ENCODE data around the gene MBNL2.

Gene MBNL2

DNA sequence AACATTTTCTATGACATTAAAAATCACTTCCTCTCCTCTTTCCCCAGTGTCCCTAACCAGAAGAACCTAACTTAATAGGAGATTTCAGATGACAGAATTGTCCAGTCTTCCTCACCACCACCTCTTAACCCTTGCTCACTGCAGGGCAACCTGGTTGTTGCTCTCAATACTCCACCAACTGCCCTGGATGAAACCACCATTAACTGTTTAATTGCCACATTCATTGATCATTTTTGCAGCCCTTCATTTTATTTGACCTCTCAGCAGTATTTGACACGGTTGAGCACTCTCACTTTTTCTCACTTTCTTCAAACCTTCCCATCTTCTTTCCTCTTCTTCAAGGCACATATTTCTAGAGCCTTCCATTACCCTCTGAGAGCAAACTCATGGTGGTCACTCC is 84.0 kb downstream of the MBNL2 start:
- DNase-seq = no peak

DNA sequence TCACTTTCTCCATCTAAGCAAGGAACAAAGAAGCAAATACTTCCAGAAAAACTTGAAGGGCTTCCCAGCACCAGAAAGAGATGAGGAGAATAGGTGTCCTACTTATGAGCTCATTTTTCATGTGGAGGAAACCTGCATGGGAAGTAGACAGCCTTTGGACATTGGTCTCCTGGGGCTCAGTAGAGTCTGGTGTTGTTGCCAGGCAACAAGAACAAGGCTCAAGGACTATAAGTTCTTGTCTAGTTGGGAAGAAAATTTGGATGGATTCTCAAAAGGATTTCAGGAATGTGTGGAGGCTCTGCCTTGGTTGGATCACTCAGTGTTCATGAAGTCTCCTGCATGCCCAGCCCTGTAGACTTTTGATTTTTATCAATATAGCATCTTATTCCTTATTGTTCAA is 84.5 kb downstream of the MBNL2 start:
- DNase-seq = no peak

DNA sequence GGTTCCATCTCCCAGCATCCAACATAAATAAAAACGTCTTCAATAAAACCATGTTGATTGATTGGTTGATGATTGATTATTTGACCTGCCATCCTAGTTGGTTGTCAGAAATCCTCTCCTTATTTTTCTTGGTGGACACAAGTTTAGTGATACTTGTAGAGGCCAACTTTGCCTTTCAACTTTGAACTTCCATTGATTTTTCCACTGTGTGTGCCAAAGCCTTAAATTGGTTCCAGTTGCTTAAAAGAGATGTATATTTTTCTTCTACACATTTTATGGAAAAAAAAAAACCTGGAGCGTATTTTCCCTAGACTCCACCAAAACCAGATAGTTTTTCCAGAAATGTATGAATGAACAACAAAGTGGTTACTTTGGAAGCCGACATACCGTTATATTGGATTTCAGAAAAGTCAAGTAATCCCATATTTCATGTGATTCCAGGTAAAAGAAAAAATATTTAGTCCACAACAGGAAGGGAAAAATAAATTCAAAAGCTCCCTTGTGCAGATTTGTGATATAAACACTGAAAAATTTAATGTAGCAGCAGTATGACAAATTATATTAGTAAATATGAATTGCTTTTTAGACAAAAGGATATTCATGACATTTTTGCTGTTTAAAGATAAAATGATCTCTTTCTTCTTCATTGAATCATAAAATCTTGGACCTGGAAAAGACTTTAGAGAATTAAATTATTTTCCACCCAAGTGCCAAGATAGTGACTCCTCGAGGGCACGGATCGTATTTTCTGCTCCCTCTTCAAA is 85.2 kb downstream of the MBNL2 start:
- no peak for DNase-seq

DNA sequence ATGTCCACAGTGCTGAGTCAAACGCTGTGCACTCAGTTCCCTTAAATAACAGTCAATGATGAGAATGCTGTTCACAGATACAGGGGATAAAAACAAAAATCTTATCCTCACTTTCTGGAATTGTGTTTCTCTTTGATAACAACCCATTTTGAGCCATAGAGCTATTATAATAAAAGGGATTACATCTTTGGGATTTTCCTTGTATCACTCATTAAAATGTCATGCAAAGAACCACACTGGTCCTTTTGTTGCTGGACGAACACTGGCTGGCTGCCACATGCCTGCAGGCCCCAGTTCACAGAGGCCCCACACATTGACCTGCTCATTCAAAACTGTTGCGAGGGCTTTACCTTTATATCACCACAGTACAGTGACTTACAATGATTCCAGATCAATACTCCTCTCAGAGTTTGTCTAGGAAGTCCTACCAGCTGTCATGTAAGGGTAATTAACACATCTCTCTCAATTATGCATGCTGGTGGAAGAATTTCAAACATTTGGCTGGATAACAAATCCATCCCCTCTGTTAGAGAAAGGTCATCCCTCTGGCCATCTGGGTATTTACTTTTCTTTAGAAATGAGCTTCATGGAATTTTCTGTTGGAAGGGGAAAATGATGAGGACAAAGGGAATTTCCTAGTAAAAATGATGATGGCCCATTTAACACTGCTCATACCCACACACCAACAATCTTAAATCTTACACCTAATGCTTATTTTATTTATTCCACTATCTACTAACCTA is 85.9 kb downstream of the MBNL2 start:
- DNase-seq = no peak

DNA sequence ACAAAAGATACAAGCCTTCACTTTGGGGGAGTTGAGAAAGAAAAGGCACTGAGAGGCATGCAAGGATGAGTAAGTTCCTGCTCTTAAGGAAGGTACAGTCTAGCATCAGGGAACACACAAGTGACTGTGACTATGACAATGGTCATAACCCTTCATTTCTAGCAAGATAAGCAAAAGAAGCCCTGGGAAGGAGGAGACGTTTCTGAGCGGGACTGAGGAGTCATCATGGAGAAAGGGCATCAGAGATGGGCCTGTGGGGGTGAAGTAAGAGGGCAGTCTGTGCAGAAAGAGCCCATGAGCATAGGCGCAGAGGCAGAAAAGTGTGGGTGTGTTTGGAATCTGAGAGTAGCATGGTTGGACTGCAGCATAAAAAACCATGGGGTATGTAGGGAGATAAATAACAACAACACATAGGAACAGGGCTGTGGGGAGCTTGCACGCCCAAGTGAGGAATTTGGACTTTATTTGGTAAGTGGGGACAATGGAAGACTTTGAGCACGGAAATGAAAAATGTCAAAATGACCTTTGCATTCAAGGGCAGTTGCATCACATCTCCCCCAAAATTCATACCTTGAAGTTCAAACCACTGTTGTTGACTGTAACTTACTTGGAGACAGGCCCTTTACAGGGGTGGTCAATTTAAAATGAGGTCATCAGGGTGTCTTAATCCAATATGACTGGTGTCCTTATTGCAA is 86.7 kb downstream of the MBNL2 start:
- DNase-seq = no peak

DNA sequence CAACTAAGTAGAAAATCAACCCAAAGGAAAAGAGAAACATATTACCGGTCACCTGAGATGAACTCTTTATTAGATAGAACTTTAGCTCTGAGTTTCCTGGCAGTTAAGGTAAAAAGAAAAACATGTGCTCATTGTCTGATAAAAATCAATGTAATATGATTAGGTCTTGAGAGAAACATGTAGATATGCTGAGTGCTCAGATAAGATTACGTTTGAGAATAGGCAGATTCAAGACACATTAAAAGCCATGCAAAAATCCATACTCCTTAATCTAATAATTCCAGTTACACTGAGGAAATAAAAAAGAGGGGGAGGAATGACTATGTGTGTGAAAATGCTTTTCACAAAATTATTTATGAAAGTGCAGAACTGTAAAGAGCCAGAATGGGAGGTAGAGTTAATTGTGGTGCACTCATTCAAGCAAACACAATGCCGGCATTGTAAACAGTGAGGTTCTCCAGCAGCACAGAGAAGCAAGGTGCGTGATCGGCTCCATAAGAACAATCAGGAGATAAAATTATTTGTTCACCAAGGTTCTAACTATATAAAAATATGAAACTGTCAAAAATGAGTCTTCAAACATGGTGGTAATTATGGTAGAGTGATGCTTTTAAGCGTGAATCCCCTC is 88.8 kb downstream of the MBNL2 start:
- DNase-seq = no peak

DNA sequence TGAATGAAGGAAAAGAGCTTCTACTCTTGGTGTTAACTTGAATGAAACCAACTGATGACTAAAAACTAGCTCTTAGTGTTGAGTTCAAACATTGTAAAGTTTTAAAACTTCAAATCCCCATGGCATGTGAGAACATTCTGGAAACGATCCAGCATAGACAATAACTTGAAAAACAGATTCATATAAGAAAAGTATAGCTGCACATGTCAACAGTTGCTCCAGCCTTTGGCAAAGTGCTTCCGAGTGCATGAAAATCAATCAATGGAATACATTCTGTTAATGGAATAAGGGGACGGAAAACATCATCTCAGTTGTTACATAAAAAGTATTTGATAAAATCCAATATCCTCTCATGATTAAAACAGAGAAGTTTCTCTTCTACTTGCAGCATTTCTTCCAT is 89.8 kb downstream of the MBNL2 start:
- no peak for DNase-seq

DNA sequence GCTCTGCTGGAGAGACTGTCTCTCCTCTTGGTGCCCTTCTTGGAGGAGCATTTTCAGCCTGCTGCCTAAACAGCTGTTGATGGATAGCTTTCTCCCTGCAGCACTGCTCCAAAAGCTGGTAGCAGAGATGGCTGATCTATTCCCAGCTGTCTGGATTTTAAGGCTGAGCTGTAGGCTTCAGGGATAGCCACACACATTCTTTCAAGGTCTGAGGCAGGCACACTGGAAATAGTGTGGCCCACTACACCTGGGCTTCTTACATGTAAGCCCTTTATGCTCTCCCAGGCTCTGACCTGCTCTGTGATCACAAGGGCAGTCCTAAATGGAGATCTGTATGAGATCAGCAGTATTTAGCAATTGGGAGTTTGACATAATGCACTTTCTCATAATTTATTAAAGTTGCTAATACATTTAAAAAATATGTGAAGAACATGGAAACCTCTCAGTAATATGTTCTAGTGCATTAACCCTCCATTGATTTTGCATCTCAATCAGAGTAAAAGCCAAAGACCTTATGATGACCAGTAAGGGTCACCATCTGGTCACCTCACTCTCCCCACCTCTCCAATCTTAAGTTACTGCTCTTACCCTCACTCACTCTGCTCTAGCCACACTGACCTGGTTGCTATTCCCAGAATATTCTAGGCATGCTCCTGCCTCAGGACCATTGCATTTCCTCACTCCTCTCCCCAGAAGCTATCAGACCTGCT is 91.6 kb downstream of the MBNL2 start:
- DNase-seq = no peak

DNA sequence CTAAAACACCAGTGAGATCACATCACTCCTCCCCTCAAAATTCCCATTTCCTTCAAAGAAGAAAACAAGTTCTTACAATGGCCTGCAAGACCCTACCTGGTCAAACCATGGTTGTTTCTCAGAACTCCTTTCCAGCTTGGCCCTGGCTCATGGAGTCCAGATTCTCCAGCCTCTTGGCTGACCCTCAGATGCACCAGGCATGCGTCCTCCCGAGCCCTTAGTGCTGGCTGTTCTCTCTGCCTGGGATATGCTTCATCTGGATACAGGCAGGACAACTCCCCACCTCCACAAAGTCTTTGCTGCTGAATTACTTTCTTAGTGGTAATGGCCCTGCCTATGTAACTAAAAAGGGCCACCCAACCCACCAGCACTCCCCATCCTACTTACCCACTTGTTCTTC is 94.3 kb downstream of the MBNL2 start:
- DNase-seq = no peak

DNA sequence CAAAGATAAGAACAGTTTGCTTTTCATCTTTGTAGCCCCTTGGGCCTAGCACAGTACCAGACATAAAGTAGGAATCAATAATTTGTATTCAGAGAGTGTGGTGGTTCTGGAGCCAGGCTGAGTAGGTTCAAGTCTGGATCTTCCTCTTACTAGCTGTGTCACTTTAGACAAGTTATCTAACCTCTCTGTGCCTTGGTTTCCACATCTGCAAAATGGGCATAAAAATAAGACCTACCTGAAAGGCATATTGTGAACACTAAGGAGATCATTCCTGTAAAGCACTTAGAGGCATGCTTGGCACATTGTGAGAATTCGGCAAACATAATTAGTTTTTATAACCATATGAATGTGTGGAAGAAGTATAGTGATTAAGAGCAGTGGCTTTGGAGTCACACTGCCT is 95.8 kb downstream of the MBNL2 start:
- DNase-seq = no peak

DNA sequence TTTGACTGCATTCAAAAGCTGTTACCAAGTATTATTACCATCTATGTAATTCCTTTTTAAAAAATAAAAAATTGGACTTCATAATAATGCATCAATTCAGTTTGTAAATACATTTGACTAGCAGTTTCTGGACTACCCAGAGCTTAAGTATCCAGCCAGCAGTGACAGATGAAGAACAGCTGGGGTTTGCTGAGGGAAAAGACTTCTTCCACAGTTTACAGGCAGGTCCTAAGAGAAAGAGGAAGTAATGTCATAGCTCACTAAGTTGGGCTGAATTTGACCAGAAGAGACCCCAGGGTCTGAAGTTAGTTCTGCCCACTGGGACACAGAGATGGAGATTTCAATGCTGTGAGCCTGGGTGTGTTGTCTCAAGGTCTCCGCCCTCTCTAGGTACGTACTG is 96.4 kb downstream of the MBNL2 start:
- no peak for DNase-seq

DNA sequence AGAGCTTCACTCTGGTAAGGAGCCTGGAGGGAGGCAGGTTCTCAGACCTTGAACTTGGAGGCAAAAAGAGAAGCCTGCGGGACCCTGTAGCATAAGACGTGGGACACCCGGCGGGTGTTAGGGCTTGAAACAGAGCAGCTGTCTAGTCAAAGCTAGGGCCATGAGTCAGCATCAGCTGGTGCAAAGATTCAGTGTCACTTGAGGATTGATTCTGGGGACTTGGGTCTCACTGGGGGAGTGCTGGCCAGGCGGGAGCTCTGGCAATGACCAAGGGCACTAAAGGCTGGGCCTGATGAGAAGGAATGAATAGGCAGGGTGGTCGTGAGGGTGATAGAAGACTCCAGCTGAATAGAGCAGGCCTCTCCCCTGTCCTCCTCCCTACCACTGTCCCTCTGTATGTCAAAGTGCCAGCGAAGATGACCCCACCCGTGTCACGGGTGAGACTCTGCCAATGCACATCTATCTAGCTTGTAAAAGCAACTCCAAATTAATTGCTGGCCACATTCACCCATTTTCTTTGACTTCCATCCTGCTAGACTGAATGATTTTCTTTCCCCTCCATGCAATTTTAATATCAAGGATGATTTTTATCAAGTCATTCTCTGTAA is 97.1 kb downstream of the MBNL2 start:
- no peak for DNase-seq

DNA sequence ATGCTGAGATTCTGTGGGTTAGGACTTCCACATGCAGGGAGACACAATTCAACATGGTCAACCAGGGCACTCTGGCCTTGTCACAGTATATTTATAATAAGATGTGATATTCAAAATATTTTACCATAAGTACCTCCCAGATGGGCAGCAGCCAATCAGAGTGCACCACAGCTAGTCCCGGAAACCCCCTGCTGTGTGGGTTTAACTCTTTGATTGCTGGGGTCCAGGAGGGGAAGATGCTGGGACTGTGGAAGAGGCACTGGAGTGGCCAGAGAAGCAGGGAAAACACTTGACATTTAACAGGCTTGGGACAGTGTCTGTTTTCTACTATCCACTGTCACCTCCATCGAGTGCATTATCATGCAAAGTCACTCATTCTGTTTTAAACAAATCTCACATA is 99.0 kb downstream of the MBNL2 start:
- DNase-seq = no peak

DNA sequence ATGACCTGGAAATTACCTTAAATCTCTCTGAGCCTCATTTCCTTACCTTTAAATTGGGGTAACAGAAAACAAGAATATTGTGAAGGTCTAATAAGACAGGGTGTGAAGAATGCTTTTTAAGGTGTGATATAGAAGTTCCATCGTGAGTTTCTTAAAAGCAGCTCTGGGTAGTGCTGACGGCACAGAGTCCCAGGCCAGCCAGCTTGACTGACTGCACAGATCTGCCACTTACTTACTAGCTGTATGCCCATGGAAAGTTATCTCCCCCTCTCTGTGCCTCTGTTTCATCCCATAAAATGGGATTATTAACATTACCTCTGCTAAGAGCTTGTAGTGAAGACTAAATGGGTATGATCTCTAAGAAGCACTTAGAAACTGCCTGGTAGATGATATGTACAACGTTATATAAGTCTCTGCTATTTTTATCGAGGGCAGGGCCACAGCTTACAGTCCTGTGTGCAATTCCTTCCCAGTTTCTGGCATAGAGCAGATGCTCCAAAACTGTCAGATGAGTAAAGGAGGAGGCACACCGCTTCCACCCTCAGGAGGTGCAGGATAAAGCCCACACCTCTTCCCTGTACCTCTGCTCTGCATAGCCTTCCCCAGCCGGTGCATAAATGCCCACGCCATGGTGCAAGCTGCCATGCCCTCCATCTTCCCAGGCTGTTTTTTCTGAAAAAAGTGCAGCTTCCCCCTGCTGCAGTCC is 99.6 kb downstream of the MBNL2 start:
- DNase-seq = no peak

DNA sequence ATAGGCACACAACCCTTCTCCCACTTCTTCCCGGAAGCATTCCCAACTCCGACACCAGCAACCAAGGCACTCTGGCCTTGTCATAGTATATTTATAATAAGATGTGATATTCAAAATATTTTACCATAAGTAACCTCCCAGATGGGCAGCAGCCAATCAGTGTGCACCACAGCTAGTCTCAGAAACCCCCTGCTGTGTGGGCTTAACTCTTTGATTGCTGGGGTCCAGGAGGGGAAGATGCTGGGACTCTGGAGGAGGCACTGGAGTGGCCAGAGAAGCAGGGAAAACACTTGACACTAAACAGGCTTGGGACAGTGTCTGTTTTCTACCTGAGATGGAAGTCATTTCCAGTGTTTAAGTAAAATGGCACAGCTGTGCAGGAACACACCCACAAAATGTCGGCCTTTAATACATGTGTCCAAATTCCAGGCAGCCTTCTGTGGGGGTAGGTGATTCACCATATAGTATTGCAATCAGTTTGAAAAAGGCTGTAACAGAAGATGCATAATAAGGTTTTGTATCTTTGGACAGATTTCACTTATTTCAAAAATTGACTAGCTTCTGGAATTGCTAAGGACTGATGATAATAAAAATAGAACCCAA is 100.7 kb downstream of the MBNL2 start:
- DNase-seq = no peak

DNA sequence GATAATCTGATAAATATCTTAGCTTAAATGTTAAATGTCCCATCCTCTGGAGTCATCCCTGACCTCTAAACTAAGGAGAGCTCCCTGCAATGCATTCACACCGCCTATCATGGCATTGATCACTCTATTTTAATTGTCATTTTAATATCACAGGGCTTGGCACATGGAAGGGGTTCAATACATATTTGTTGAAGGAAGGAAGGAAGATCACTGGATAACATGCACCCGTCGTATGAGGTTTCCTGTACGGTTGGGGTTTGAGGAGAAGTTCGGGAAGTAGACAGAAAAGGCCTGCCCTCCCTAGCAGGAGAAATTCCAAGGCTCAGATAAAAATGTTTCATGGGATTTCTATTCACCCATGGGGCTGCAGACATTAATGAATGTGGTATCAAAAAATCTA is 102.0 kb downstream of the MBNL2 start:
- DNase-seq = no peak

DNA sequence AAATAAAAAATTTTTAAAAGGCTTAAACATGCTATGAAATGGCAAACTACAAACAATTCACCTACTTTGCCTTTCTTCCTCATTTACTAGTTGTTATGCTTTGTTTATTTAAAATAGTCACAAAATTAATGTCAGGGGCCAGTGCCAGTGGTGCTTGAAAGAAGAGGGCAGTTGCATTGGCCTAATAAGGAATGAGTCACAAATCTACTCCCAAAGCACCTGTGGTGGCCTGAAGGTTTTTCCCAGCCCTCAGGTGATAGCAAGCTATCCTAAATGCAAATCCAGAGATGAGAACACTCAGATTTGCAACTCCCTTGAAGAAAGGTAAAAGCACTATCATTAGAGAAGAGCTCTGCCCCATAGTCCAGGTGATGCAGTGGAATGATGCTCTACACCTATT is 103.6 kb downstream of the MBNL2 start:
- DNase-seq = no peak

DNA sequence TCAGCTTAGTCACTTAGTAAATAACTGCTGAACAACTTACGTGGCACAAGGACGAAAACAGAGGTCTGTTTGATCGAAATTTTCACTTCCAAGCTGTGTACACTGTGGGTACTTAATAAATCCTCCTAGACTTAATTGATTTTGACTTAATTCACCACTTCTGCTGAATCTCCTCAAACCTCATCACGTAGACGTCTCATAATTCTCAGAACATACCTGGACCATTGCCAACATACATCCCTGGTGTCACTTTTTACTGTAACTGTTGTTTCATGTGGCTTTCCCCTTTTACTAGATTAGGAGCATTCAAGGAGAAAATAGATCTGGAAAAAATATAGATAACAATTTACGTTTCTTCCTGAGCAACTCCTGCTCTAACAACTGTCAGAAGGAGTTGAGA is 105.0 kb downstream of the MBNL2 start:
- no peak for DNase-seq

DNA sequence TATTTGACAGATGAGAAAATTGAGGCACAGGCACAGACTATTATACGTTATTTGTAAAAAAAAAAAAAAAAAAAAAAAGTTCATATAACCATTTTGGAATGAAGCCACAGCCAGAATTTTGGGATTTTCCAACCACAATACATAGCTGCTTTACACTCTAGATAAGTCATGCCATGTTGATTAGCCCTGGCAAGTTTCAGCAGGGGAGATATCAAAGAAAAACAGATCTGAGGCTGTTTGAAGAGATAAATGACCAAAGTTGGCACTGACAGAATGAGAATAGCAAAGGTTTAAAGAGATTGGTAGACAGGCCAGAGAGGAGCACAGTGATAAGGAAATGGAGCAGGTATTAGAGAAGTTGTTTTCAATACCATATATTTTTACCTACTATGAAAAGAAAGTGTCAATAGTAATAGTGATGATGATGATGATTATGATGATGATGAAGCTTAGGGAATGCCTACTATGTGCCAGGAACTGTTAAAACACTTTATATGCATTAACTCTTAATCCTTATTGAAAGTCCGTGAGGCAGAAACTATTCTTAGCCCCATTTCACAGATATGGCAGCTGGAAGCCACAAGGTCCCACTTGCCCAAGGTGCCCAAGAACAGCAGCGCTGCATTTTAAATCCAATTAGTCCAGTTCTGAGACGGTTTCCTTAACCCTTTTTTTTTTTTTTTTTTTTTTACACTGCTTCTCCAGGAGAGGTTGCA is 105.5 kb downstream of the MBNL2 start:
- no peak for DNase-seq

DNA sequence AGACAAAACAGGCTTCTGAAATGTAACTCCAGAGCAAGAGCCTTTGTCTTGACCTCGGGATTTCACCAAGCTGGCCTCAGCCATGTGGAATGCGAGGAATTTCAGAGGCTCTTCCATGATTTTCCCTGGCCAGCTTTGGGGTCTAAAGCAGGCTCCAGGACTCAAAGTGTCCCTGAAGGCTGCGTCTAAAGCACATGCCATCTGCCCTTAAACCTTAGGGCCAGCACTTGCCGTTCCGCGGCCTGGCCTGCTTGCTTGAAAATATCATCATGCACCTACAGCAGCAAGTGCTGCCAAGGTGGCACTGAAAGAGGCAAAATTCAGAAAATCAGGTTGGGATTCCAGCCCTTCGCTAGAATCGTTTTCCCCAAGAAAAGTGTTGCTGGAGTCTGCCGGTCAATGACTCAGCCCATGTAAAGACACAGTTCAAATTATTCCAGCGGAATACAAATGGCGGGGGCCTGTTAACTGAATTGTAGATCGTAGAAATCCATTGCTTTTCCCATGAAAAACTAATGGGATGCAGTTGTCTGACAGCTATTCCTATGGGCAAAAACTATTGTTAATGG is 106.2 kb downstream of the MBNL2 start:
- DNase-seq = no peak
